K562 (cell line): ENCODE data around the gene SLC6A9. TPM values are rescaled to one million over a fixed set of nuclear protein-coding genes. Genes with fewer than 3 reads are reported as not detected.

Experiments used
- ATAC-seq: fragments of 200-7000 bp; cut with Tn5 transposase; 3 replicates; pipeline ENCODE4 v1.9.1; 2020; ENCODE audit warnings: moderate library complexity
- BruUV-seq: library from RNA; stranded (reverse); fragments of 400-500 nt; replicated peaks from 2 replicates; lab custom pipeline; 2021; lab: Mats Ljungman, UMichigan
- CTCF ChIA-PET: fragments of 300-600 bp; formaldehyde crosslinking; extraction: SDS; loops from one replicate; lab custom pipeline; 2021; ENCODE audit warnings: low intra/inter-chr PET ratio; lab: Yijun Ruan, JAX
- POLR2A ChIA-PET: fragments of 300-600, 350-650 bp; sonication (Branson Sonifier 250); formaldehyde crosslinking; extraction: SDS; loops from one replicate; lab custom pipeline; 2021; ENCODE audit warnings: antibody characterized with exemption, inconsistent platforms; lab: Yijun Ruan, JAX
- DNase-seq, 4 experiments: peaks; one replicate each; pipeline versions ENCODE4 v3.0.0 to v3.0.0-alpha.2; 2011 to 2018; ENCODE audit warnings: low spot score in 3 of 4, mixed read lengths in 3 of 4; ENCODE audit errors: extremely low read depth in 1 of 4
- FAIRE-seq: peaks from 2 replicates; lab custom pipeline; 2011; peaks lifted over from hg19 to GRCh38; lab: Jason Lieb, UNC
- H2AFZ ChIP-seq: 2 replicates; pipeline ENCODE4 v1.6.0; 2011; ENCODE audit warnings: low read depth, low read length, control low read depth, inconsistent platforms
- H3K27ac ChIP-seq: fragments of 200-600 bp; 3 replicates; pipeline ENCODE4 v1.8.0; 2011; ENCODE audit warnings: low read depth, mild to moderate bottlenecking, control low read depth, inconsistent platforms, low read length, moderate library complexity, mixed read lengths; ENCODE audit errors: extremely low read depth
- H3K27me3 ChIP-seq, 2 experiments: fragments of 300-600 bp in 1 of 2; 2 replicates in 1 of 2; 3 replicates in 1 of 2; pipeline versions ENCODE4 v1.6.0 to v1.8.0; 2011; ENCODE audit warnings: inconsistent platforms in 2 of 2, low read length in 2 of 2, mild to moderate bottlenecking in 1 of 2, mixed read lengths in 1 of 2, moderate library complexity in 1 of 2; ENCODE audit not compliant: control insufficient read depth in 2 of 2, insufficient read depth in 2 of 2
- H3K36me3 ChIP-seq: fragments of 300-600 bp; 3 replicates; pipeline ENCODE4 v1.8.0; 2011; ENCODE audit warnings: mild to moderate bottlenecking, low read length, inconsistent platforms; ENCODE audit not compliant: control insufficient read depth, insufficient read depth
- H3K4me1 ChIP-seq, 2 experiments: fragments of 200-600 bp in 1 of 2; replicated peaks in 1 of 2; 2 replicates in 1 of 2; 3 replicates in 1 of 2; pipeline versions ENCODE4 v1.5.1 to v1.8.0; 2011; ENCODE audit warnings: inconsistent platforms in 2 of 2, low read length in 2 of 2, mild to moderate bottlenecking in 1 of 2, mixed read lengths in 1 of 2, moderate library complexity in 1 of 2; ENCODE audit not compliant: control insufficient read depth in 2 of 2, insufficient read depth in 2 of 2
- H3K4me2 ChIP-seq: 2 replicates; pipeline ENCODE4 v1.6.1; 2011; ENCODE audit warnings: low read length, control low read depth, inconsistent platforms, mixed read lengths; ENCODE audit not compliant: insufficient read depth
- H3K4me3 ChIP-seq: fragments of 200-600 bp; sonication (generic), shearing (Covaris generic); 2 replicates; pipeline ENCODE4 v1.5.1; 2016; ENCODE audit warnings: control low read depth, inconsistent platforms
- H3K79me2 ChIP-seq: fragments of 200-600 bp; 3 replicates; pipeline ENCODE4 v1.8.0; 2011; ENCODE audit warnings: low read length, inconsistent platforms; ENCODE audit not compliant: control insufficient read depth, insufficient read depth
- H3K9ac ChIP-seq, 2 experiments: 2 replicates each; pipeline versions ENCODE4 v1.6.0 to v1.6.1; 2011; ENCODE audit warnings: low read depth in 2 of 2, low read length in 2 of 2, control low read depth in 1 of 2, inconsistent platforms in 1 of 2, mild to moderate bottlenecking in 1 of 2, mixed read lengths in 1 of 2; ENCODE audit not compliant: insufficient read depth in 1 of 2
- H3K9me1 ChIP-seq: one replicate; pipeline ENCODE4 v1.6.0; 2011; ENCODE audit warnings: inconsistent platforms, mild to moderate bottlenecking, low read length, moderate library complexity; ENCODE audit not compliant: control insufficient read depth, insufficient read depth
- H3K9me3 ChIP-seq: replicated peaks from 2 replicates; pipeline ENCODE4 v1.5.1; 2011; ENCODE audit warnings: low read depth, low read length, inconsistent platforms; ENCODE audit not compliant: control insufficient read depth, insufficient read depth
- H4K20me1 ChIP-seq: replicated peaks from 2 replicates; pipeline ENCODE4 v1.6.1; 2011; ENCODE audit warnings: low read length, inconsistent platforms, mixed read lengths; ENCODE audit not compliant: control insufficient read depth, insufficient read depth
- CCNT2 ChIP-seq: IDR thresholded peaks from 2 replicates; pipeline ENCODE4 v1.6.1; 2011; ENCODE audit warnings: borderline replicate concordance, low read depth, mild to moderate bottlenecking, moderate library complexity, mixed read lengths, low read length; ENCODE audit not compliant: insufficient read length; ENCODE audit errors: extremely low read depth
- CEBPG ChIP-seq, 3 experiments: fragments of 200-800 bp in 1 of 3; sonication (Bioruptor generic) in 1 of 3; sonication (generic) in 1 of 3; formaldehyde crosslinking in 1 of 3; IDR thresholded peaks in 2 of 3; conservative IDR thresholded peaks in 1 of 3; 2 replicates each; pipeline versions ENCODE4 v1.6.1 to v1.8.0; 2016 to 2022; ENCODE audit warnings: missing compliant biosample characterization in 2 of 3, missing genetic modification characterization in 2 of 3, mild to moderate bottlenecking in 1 of 3, missing genetic modification reagents in 1 of 3
- HNRNPLL ChIP-seq: fragments of 200-400 bp; formaldehyde crosslinking; IDR thresholded peaks from 2 replicates; pipeline ENCODE4 v1.6.1; 2017; ENCODE audit warnings: low read length, low read depth, mild to moderate bottlenecking; ENCODE audit not compliant: poor library complexity, severe bottlenecking
- MEIS2 ChIP-seq: fragments of 450-650 bp; IDR thresholded peaks from 2 replicates; pipeline ENCODE4 v1.6.1; 2014; ENCODE audit warnings: mild to moderate bottlenecking; ENCODE audit not compliant: partially characterized antibody
- PPARD ChIP-seq: fragments of 250-450 bp; sonication (Bioruptor Pico); IDR thresholded peaks from 2 replicates; pipeline ENCODE4 v1.8.0; 2022; ENCODE audit warnings: inconsistent platforms, mild to moderate bottlenecking, moderate library complexity
- RBFOX2 ChIP-seq: fragments of 200-400 bp; formaldehyde crosslinking; IDR thresholded peaks from 2 replicates; pipeline ENCODE4 v1.6.1; 2017; ENCODE audit warnings: low read depth, mild to moderate bottlenecking, low read length, moderate library complexity
- TAF1 ChIP-seq: IDR thresholded peaks from 2 replicates; pipeline ENCODE4 v1.6.1; 2011; ENCODE audit warnings: mild to moderate bottlenecking, low read length, moderate library complexity; ENCODE audit not compliant: insufficient read depth, control insufficient read depth, severe bottlenecking; ENCODE audit errors: extremely low read depth
- ZEB2 ChIP-seq: fragments of 450-650 bp; IDR thresholded peaks from 2 replicates; pipeline ENCODE4 v1.6.1; 2016
- ZNF224 ChIP-seq: sonication (generic); formaldehyde crosslinking; IDR thresholded peaks from 2 replicates; pipeline ENCODE4 v1.8.0; 2022; ENCODE audit warnings: mild to moderate bottlenecking, missing genetic modification reagents
- ZNF445 ChIP-seq: fragments of 250-450 bp; sonication (Bioruptor Pico); IDR thresholded peaks from 2 replicates; pipeline ENCODE4 v1.4.0; 2020; ENCODE audit warnings: low read depth, mild to moderate bottlenecking, moderate library complexity
- ZNF507 ChIP-seq: conservative IDR thresholded peaks from 2 replicates; pipeline ENCODE4 v1.6.1; 2017; ENCODE audit warnings: missing genetic modification characterization, missing compliant biosample characterization
- ZNF780A ChIP-seq: fragments of 250-450 bp; sonication (Bioruptor Pico); IDR thresholded peaks from 2 replicates; pipeline ENCODE4 v1.5.0; 2021; ENCODE audit warnings: mild to moderate bottlenecking
- WGBS: fragments of 100-300 bp; shearing (Covaris generic); methylation state at CpG from one replicate; pipeline ENCODE4 v1.1.6; 2016; ENCODE audit warnings: low coverage, mixed read lengths; ENCODE audit not compliant: insufficient coverage; ENCODE audit errors: missing lambda C conversion rate; 5-methylcytosine and 5-hydroxymethylcytosine counted together
- in situ Hi-C: fragments of 300-500 bp; cut with MboI; formaldehyde crosslinking; loops from 4 replicates; pipeline ENCODE4 v1.15.0; 2018; ENCODE audit warnings: inconsistent platforms, mixed read lengths
- intact Hi-C: fragments of 100-400 bp; cut with micrococcal nuclease; formaldehyde crosslinking; loops from 2 replicates; pipeline ENCODE4 v1.14.2; 2022
- polyA plus RNA-seq, 8 experiments: library from polyadenylated mRNA; depleted of rRNA in 4 of 8; stranded (reverse) in 5 of 8; unstranded in 3 of 8; fragments of >200 nt; fragmentation: Nextera tagmentation in 2 of 8; fragmentation: Illumina TruSeq in 1 of 8; extraction: Ambion mirVana in 2 of 8; extraction: Trizol in 1 of 8; gene quantifications; 2 replicates each; pipeline versions ENCODE4 v1.2.1 to v1.2.3, GENCODE V29; 2011 to 2014; ENCODE audit warnings: inconsistent platforms in 1 of 8, missing spikeins in 1 of 8
- total RNA-seq, 7 experiments: library from RNA; depleted of rRNA in 6 of 7; stranded (reverse); fragments of >200 nt in 6 of 7; fragmentation: Illumina TruSeq in 2 of 7; extraction: Trizol in 2 of 7; gene quantifications; 2 replicates each; pipeline versions ENCODE4 v1.2.1 to v1.2.3, GENCODE V29; 2011 to 2021; ENCODE audit warnings: low replicate concordance in 1 of 7
- TF ChIP-seq, protein P1 (sequence below), 2 experiments: fragments of 450-650 bp in 1 of 2; sonication (generic) in 1 of 2; formaldehyde crosslinking in 1 of 2; IDR thresholded peaks in 1 of 2; conservative IDR thresholded peaks in 1 of 2; 2 replicates each; pipeline versions ENCODE4 v1.6.1 to v1.8.1; 2016 to 2023; ENCODE audit warnings: mild to moderate bottlenecking in 2 of 2, moderate library complexity in 2 of 2, inconsistent platforms in 1 of 2, missing genetic modification reagents in 1 of 2

Gene SLC6A9
- total and polyA plus RNA-seq, 9 of the 15 experiments (the other 6 are each of a cell fraction or from before 2014, with no cell fraction given) = 0.17 to 18.7 (median 2.9) TPM

DNA sequence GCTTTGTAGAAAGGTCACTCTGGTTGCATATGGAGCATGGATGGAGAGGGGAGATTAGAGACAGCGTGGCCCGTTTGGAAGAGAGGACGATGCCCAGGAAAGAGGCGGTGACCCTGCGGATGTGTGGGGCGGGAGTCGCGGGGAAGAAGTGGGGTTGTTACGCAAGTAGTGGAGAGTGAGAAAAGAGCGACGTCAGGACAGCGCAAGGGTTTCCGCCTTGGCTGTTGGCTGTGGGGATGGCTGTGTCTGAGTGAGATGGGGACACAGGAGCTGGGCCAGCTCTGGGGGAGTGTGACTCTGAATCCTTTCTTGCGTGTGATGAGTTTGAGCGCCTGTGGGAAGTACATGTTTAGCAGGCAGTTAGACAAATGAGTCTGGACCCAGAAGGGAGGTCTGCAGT lies 48.5 kb downstream of the SLC6A9 start (continued):
- TF ChIP-seq, protein P1, sequence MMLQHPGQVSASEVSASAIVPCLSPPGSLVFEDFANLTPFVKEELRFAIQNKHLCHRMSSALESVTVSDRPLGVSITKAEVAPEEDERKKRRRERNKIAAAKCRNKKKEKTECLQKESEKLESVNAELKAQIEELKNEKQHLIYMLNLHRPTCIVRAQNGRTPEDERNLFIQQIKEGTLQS (IDR thresholded peaks at IDR 0.05) = peak; percentile 32; the same call in 1 of the 2 replicates
- TF ChIP-seq, protein P1 (CRISPR knock-in tag; conservative IDR thresholded peaks at IDR 0.05) = no peak
- no peak for TF ChIP-seq ZNF507
- TF ChIP-seq ZEB2 = no peak
- no peak for TF ChIP-seq CCNT2
- no peak for TF ChIP-seq CEBPG (CRISPR knock-in tag; IDR thresholded peaks at IDR 0.05)
- TF ChIP-seq CEBPG (tag; conservative IDR thresholded peaks at IDR 0.05 in 1 of 2, IDR thresholded peaks at IDR 0.05 in 1 of 2) = peak in 1 of 2 experiments; percentile 58; a peak in 1 of 4 replicates
- TF ChIP-seq ZNF780A = no peak
- TF ChIP-seq HNRNPLL = peak; percentile 18
- no peak for TF ChIP-seq ZNF224
- TF ChIP-seq TAF1 = no peak

DNA sequence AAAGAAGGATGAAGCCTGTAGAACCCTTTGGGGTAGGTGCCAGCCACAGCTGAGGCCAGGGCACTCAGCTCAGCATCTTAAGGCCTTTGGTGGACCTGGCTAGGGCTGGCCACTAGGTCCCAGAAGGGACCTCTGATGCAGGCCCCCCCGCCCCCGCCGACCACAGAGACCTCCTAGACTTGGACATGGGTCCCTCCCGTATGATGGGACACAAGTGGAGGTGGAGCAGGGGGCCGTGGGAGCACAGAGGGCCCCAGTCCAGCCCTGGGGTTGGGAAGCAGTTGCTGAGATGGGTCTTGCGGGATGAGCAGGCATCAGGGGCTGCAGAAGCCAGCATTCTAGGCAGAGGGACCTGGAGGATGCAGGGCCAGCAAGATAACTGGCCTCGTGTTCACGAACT lies 49.0 kb downstream of the SLC6A9 start:
- CTCF ChIA-PET = no interaction called here
- DNase-seq (no peak), ATAC-seq (no peak), FAIRE-seq (no peak)
- Histone ChIP-seq H3K79me2 (peaks cover 56% of the 10 kb centered on the region), H3K9me3 (no peaks in the 10 kb centered on the region), H3K9ac (peak overlapping the region in 1 of 2 experiments; percentile 99; a peak in 2 of 4 replicates), H3K27me3 (no peaks in the 10 kb centered on the region), H3K4me2 (peak overlapping the region; percentile 23; the same call in 1 of the 2 replicates), H3K9me1 (peaks cover 14% of the 10 kb centered on the region), H3K27ac (peak overlapping the region; percentile 16; the same call in 1 of the 3 replicates), H3K4me3 (no peak overlapping the region), H3K4me1 (peaks cover 32 to 68% of the 10 kb centered on the region in 2 experiments), H4K20me1 (peaks cover 19% of the 10 kb centered on the region; the same call in 1 of the 2 replicates), H3K36me3 (peaks cover 81% of the 10 kb centered on the region; the same call in 2 of the 3 replicates), H2AFZ (no peak overlapping the region)
- in situ Hi-C loops (no loop called here), intact Hi-C loops (no loop called here)
- no TSS peak for BruUV-seq
- TF ChIP-seq MEIS2 (no peak), ZNF445 (CRISPR knock-in tag) (no peak), PPARD (CRISPR knock-in tag) (no peak), RBFOX2 (peak; percentile 13; the same call in 1 of the 2 replicates)
- WGBS = 87% methylated on average over 8 of the region's 8 CpGs
- POLR2A ChIA-PET = interaction anchor here (0.8 to 1.2 kb wide), 2 partner anchors 52 to 66 kb away, joined by 3 read pairs; no protein-coding TSS in a partner anchor
